WERI-Rb-1 (cell line): ENCODE data around the gene VCL.

Experiments used
- DNase-seq: peaks from one replicate; pipeline ENCODE4 v3.0.0-alpha.2; 2020
- H3K27ac ChIP-seq: fragments of 250-450 bp; sonication (Bioruptor Pico); 2 replicates; pipeline ENCODE4 v1.5.1; 2020; ENCODE audit warnings: mild to moderate bottlenecking, moderate library complexity
- H3K27me3 ChIP-seq: fragments of 250-450 bp; sonication (Bioruptor Pico); 2 replicates; pipeline ENCODE4 v1.5.1; 2021; ENCODE audit warnings: mild to moderate bottlenecking, low read depth, moderate library complexity; ENCODE audit not compliant: insufficient read depth, severe bottlenecking
- H3K36me3 ChIP-seq: fragments of 250-450 bp; sonication (Bioruptor Pico); 2 replicates; pipeline ENCODE4 v1.5.1; 2020; ENCODE audit warnings: mild to moderate bottlenecking, moderate library complexity
- H3K4me3 ChIP-seq: 2 replicates; pipeline ENCODE4 v1.5.1; 2011; ENCODE audit warnings: low read depth, mild to moderate bottlenecking, control low read depth, low read length
- H3K9me3 ChIP-seq: fragments of 250-450 bp; sonication (Bioruptor Pico); 2 replicates; pipeline ENCODE4 v1.5.1; 2021; ENCODE audit warnings: mild to moderate bottlenecking, moderate library complexity; ENCODE audit not compliant: severe bottlenecking
- CTCF ChIP-seq: IDR thresholded peaks from 2 replicates; pipeline ENCODE4 v1.5.1; 2011; ENCODE audit warnings: low read depth, mild to moderate bottlenecking, control low read depth, inconsistent platforms, low read length

The VCL gene

DNA sequence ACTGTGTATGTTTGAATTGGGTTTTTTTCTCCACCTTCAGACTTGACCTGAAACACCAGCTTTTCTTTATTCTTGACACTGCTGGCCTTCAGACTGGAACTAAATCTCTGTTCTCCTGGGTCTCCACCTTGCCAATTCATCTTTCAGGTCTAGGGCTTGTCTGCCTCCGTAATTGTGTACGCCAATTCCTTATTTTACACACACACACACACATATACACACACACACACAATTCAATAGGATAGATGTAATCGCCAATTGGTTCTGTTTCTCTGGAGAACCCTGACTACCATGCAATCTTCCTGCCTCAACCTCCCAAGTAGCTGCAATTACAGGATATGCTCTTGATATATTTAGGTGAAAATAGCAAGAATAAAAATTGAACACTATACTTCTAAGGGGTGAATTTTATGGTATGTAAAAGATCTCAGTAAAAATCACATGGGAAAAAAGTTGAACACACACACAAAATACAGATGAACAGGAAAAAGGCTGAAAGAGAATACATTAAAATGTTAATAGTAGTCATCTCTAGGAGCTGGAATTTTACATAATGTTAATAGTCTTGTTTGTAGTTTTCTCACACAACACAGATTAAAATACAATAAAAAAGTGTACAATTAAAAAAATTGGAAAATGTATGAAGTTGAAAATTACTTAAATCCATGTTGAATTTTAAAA is 6.6 kb upstream of the VCL start:
- TF ChIP-seq CTCF = no peak
- Histone ChIP-seq H3K9me3 (peaks cover 9% of the 10 kb centered on the region), H3K36me3 (no peaks in the 10 kb centered on the region), H3K27ac (no peak overlapping the region), H3K4me3 (no peak overlapping the region), H3K27me3 (no peaks in the 10 kb centered on the region)
- DNase-seq = no peak

GRCh38 chr10:73991884-73992245 is 6.1 kb upstream of the VCL start:
- no peaks in the 10 kb centered on the region for H3K27me3 ChIP-seq
- no peaks in the 10 kb centered on the region for H3K36me3 ChIP-seq
- no peak for DNase-seq
- peaks cover 9% of the 10 kb centered on the region for H3K9me3 ChIP-seq
- no peak overlapping the region for H3K27ac ChIP-seq
- no peak for TF ChIP-seq CTCF
- no peak overlapping the region for H3K4me3 ChIP-seq

GRCh38 chr10:73992899-73993788 is 4.8 kb upstream of the VCL start:
- DNase-seq = no peak
- H3K9me3 ChIP-seq = peaks cover 9% of the 10 kb centered on the region
- no peak overlapping the region for H3K4me3 ChIP-seq
- H3K27ac ChIP-seq = no peak overlapping the region
- no peak for TF ChIP-seq CTCF
- no peaks in the 10 kb centered on the region for H3K27me3 ChIP-seq
- H3K36me3 ChIP-seq = no peaks in the 10 kb centered on the region

DNA sequence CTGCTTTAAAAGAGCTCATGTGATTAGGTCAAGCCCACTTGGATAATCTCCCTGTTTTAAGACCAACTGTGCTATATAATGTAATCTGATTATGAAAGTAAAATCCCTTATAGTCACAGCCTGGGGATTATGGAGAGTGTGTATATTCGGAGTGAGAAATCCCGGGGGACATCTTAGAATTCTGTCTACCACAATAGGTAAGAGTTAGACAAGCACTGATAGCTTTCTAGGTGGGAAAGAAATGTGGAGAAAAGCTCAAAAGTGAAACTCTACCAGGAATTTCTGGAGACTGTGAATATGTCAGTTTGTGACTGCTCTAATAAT is 2.9 kb upstream of the VCL start:
- H3K4me3 ChIP-seq = no peak overlapping the region
- no peaks in the 10 kb centered on the region for H3K36me3 ChIP-seq
- no peak for TF ChIP-seq CTCF
- H3K27ac ChIP-seq = no peak overlapping the region; the same call in 1 of the 2 replicates
- no peak for DNase-seq
- H3K27me3 ChIP-seq = no peaks in the 10 kb centered on the region
- H3K9me3 ChIP-seq = peaks cover 9% of the 10 kb centered on the region

DNA sequence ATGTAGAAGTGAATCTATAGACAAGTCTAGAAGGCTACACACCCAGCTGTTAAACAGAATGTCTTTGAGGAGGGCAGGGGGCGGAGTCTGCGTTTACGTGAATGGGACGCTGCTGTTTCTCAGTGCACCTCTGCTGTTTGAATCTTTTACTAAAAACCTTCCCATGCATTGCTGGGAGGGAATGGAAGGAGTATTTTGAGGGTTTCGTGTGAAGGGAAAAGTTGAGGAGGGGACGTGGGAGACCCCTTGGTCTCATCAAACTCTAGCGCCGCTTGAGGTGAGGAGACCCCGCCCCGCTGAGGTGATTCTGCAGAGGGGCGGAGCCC is 492 bp upstream of the VCL start:
- H3K36me3 ChIP-seq = no peaks in the 10 kb centered on the region
- peaks cover 9% of the 10 kb centered on the region for H3K9me3 ChIP-seq
- H3K27me3 ChIP-seq = no peaks in the 10 kb centered on the region
- no peak for DNase-seq
- no peak for TF ChIP-seq CTCF
- peak overlapping the region; percentile 71 for H3K27ac ChIP-seq
- H3K4me3 ChIP-seq = peak overlapping the region; percentile 73
